ENCODE data around the gene ADAMTS8.
A peak's percentile ranks its signal among the peaks of the same experiment; 100 is the strongest.

The ADAMTS8 gene

DNA sequence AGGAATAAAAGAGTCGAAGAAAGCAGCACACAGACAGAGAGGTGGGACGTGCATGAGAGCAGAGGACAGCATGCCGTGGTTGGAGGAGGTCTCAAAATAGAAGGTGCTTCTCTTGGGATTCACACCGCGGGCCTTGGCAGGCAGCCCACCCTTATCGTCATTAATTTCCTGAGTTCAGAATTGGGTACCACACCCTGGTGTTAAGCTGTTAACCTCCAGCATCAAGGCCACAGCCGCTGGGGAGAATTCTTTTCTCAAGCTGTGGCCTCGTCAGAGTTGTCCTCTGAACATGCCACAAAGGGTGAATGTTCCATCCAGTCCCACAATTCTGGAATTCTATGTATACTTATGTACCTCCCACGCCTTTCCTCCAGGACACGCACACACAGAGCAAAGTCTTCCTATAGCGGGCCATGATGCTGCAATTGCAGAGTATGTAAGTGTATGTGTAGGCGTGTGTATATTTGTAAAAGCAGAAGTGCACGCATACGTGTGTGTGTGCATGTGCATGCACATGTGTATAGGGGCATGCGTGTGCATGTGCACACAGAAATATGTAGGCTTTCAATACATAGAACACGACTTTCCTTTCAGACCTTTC lies 39.0 kb downstream of the ADAMTS8 start:
- DNase-seq = peak; percentile 50

DNA sequence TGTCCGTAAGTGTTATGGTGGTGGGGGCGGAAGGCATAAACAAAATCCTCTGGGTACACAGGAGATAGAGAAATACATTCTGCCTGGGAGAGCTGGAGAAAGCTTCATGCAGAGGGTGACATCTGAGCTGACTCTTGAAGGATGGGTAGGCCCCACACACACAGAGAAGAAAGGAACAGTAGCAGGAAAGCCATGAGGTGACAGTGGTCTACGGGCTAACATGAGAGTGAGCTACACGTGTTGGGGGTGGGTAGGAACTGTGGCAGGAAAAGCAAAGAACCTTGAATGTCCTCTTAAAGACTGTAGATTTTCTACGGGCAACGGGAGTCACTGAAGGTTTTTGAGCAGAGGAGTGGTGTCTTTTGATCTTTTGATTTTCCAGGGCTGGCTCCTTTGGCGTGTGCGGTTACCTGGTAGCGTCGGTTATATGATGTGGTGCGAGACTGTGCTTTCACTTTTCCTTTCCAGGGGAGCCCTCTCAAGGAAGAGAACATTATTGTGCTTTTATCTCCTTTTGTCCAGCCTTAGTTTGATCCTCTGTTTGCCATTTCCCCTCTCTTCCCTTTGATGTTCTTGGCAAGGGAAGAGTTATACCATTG lies 39.7 kb downstream of the ADAMTS8 start:
- DNase-seq = peak; percentile 38

DNA sequence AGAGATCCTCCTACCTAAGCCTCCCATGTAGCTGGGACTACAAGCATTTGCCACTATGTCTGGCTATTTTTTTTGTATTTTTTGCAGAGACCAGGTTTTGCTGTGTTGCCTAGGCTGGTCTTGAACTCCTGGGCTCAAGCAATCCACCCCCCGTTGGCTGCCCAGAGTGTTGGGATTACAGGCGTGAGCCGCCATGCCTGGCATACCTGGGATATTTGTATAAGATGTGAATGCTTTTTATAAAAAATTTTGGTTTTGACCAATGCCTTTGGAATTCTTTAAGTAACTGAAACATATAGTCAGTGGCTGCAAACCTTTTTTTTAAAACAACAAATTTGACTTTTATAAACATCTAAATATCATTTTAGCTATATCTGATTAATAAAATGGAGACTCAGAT lies 42.4 kb downstream of the ADAMTS8 start:
- no peak for DNase-seq

DNA sequence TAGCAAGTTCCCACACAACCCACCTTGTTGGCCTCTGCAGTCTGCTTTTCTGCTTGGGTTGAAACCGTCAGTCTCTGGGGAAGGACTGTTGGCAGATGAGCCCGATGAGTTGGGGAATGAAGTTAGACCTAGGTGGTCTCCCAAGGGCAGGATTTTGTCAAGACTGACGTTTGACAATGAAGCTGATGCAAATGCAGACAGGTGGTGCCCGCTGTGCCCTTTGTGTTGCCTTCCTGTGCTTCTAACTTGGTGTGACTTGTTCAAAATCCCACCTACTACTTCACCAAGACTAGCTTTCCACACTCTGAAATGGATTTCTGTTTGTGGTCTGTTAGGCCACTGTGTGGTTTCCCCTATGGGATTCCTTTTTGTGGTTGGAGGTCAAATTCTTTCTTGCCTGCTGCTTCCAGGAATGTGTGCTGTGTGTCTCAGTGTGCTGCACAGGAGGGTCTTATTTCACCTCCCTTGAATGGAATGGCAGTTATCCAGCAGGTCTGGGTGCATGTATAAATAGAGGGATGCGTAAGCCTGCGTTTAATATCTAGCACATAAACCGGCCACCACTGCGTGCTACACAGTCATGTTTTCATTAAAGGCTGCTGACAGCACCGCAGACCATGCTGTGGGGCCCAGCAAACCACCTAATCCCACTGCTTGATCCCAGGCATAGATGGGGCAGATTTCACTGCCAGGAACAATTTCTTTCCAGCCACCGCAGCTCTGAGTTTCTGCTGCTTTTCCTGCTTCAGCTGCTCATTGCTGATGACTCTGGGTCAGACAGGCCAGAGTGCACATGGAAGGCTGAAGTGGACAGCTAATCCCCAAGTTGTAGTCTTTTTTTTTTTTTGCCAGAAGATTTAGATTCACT lies 44.8 kb downstream of the ADAMTS8 start:
- no peak for DNase-seq

DNA sequence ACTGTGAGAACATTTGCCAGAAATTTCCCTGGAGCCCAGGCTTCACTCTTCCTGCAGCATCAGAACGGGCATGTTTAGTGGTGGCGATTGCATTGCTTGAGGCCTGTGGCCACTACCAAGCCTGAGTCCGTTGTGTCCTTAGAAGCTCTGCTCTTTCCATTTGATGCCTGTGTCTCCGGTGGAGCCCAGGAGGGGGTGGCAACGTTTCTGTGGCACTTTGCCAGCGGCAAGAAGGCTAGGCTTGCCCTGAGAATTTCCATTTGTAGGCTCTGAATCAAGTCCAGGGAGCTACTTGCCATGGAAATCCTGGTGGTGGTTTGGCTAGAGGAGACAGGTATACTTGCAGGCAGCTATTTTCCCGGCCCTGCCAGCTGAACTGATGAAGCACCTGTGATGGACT lies 47.1 kb downstream of the ADAMTS8 start:
- DNase-seq = no peak

DNA sequence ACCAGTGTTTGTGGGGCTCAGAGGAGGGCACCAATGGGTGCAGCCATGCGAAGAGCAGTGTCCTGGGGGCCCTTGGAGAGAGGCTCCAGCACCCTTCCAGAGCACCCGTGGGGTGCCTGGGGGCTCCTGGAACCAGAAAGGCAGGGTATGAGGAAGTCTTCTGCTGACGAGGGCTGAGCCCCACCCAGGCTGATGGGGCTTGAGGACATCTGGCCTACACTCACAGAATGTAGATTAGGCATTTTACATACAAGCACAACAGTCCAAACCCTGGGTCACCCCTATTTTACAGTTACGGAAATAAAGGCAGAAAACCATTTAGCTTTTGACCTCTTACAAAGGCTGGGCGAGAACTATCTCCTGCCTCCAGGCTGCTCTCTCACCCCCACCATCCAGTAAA lies 47.6 kb downstream of the ADAMTS8 start:
- no peak for DNase-seq

DNA sequence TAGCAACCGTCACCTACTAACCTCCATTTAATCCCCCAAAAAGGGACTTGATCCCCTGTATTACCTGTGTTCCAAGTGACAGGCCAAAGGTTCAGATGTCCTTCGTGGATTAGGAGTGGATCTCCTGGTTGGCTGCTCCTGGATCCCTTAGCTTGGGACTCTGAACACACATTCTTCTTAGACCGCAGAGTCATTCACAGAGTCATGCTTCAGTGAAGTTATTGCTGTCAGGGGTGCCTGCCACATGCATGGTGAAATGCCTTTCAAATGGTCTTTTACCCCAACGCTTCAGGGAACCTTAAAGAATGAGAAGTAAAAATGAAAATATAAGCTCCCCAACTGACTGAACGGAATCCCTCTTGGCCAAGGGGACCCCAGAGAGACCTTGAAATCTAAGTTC lies 49.1 kb downstream of the ADAMTS8 start:
- no peak for DNase-seq

DNA sequence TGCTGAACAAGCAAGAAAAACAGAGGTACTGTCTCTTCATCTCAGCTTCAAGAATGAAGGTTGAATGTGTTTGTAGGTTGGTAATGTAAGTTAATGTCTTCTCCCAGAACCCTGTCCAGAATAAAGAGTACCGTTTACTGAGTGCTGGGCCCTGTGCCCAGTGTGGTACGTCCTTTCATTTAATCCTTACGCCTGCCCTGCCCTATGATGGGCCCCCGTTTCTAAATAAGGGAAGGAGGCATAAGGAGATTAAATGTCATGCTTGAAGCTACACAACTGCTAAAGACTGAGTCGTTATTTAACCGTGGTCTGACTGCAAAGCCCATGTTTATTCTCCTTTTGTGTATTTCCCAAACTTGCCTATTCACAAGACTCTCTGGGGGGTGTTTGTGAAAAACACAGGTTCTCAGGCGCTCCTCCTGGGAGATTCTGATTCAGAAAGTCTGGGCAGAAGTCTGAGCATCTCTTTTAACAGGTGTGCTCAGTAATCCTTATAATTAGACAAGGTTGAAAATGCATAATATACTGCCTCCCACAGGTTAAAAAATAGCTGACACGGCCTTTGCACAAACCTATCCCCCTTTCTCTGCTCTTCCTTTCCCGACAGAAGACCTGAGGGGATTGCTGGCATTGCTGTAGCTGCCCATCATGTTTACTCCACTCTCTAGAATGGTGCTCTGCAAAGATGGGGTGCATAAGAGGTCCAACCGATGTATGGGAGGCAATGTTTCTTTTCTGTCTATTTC lies 57.4 kb downstream of the ADAMTS8 start:
- DNase-seq = no peak

DNA sequence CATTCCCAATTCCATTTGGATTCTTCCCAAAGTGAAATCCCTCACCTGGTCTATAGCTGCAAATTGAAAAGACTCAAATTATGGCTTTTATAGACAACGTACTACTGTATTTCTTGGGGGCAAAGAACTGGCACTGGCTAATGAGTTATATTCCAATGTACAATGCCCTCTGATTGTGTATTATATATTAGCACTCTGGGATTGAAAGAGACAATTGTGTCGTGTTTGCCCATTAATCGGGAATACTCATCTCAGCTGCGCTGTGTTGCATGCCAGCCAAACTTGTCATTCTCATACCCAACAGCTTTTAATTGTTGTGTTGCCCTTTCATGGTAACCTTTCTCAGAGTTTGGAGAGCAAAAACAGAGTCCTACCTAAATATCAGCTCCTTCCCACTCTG lies 58.7 kb downstream of the ADAMTS8 start:
- no peak for DNase-seq

DNA sequence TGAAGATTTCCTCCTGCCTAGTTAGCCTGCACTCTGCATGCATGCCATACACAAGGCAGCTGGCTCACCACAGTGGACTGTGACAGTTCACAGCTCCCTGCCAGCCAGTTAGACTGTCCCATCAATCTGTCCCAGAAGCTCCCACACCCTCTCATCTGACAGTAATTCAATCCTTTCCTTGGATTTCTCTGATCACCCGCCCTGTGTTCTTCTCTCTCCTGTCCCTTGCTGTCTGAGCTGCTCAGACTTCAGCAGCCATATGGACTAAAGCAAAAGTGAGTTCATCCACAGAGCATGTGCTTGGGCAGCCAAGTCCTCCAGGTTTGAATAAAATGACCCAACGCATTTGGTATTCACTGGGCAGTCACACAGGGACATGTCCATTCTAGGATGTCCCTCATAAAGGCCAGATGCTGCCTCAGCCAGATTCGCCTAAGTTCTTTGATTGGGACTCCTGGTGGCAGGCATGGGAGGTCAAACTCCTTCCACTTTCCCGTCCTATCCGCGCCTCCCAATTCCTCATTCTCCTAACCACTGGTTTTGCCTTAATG lies 59.2 kb downstream of the ADAMTS8 start:
- no peak for DNase-seq

DNA sequence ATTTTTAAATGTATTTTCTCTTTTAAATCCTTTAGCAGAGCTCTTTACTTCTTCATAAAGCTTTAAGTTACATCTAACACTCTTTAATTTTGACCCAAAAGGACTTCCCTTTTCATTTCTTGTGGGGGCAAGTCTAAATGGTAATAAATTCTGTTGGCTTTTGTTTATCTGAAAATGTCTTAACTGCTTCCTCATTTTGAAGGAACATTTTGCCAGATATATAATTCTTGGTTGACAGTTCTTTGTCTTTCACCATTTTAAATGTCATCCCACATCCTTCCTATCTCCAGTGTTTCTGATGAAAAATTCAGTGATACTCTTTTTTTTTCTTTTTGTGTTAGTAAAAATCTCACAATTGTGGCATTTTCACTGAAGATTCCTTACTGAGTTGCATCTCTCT lies 69.0 kb downstream of the ADAMTS8 start:
- DNase-seq = no peak

DNA sequence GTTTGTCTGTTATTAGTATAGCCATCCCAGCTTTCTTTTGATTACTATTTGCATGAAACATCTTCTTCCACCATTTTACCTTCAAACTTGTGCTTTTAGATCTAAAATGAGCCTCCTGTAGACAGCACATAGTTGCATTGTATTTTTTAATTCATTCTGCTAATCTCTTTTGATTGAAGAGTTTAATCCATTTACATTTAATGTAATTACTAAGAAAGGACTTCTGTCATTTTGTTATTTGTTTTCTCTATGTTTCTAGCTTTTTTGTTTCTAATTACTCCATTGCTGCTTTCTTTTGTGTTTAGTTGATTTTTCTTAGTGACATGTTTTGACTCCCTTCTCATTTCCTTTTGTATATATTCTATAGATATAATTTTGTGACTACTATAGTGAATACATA lies 70.0 kb downstream of the ADAMTS8 start:
- no peak for DNase-seq

All from CD4-positive, alpha-beta T cell treated with Interleukin-10 for 1 hour (primary cell).